OCI-LY7 (cell line): ENCODE results near the gene TMEM59L. TPM values are rescaled to one million over a fixed set of nuclear protein-coding genes. Genes with fewer than 3 reads are reported as not detected.

ENCODE experiments used
- BruUV-seq: library from RNA; stranded (reverse); fragments of 400-500 nt; replicated peaks from 2 replicates; lab custom pipeline; 2021; lab: Mats Ljungman, UMichigan
- CTCF ChIA-PET: fragments of 300-600 bp; sonication (Branson Sonifier 250); formaldehyde crosslinking; loops from one replicate; lab custom pipeline; 2022; ENCODE audit warnings: antibody characterized with exemption; ENCODE audit not compliant: unreplicated experiment; lab: Charles Lee
- POLR2A ChIA-PET: fragments of 300-600 bp; sonication (Branson Sonifier 250); formaldehyde crosslinking; loops from one replicate; lab custom pipeline; 2022; ENCODE audit warnings: antibody characterized with exemption; lab: Charles Lee
- DNase-seq: peaks from one replicate; pipeline ENCODE4 v3.0.0-alpha.2; 2015; ENCODE audit warnings: low spot score
- H2AFZ ChIP-seq: fragments of 200-600 bp; sonication (generic), shearing (Covaris generic); 2 replicates; pipeline ENCODE4 v1.6.1; 2014; ENCODE audit warnings: mild to moderate bottlenecking, antibody characterized with exemption, low read length, moderate library complexity
- H3K27ac ChIP-seq: fragments of 200-600 bp; sonication (generic); 2 replicates; pipeline ENCODE4 v1.5.1; 2014; ENCODE audit warnings: mixed run types, low read depth, mild to moderate bottlenecking, moderate library complexity, low read length, inconsistent platforms; ENCODE audit not compliant: poor library complexity, severe bottlenecking
- H3K36me3 ChIP-seq: fragments of 200-600 bp; sonication (generic); 2 replicates; pipeline ENCODE4 v1.6.1; 2014; ENCODE audit warnings: mild to moderate bottlenecking, antibody characterized with exemption, low read length, moderate library complexity, mixed read lengths; ENCODE audit not compliant: insufficient read depth
- H3K4me1 ChIP-seq: fragments of 200-600 bp; sonication (generic); 2 replicates; pipeline ENCODE4 v1.5.1; 2014; ENCODE audit warnings: mild to moderate bottlenecking, low read length; ENCODE audit not compliant: insufficient read depth, poor library complexity, severe bottlenecking
- H3K4me2 ChIP-seq: fragments of 200-600 bp; sonication (generic); 2 replicates; pipeline ENCODE4 v1.6.1; 2014; ENCODE audit warnings: mild to moderate bottlenecking, low read length
- H3K4me3 ChIP-seq: fragments of 200-600 bp; sonication (generic); 2 replicates; pipeline ENCODE4 v1.5.1; 2014; ENCODE audit warnings: mild to moderate bottlenecking, low read depth, low read length; ENCODE audit not compliant: poor library complexity, severe bottlenecking
- H3K79me2 ChIP-seq: fragments of 200-600 bp; sonication (generic); 2 replicates; pipeline ENCODE4 v1.6.1; 2016; ENCODE audit warnings: low read depth, mild to moderate bottlenecking, low read length, moderate library complexity, mixed read lengths; ENCODE audit not compliant: insufficient read depth
- H3K9me2 ChIP-seq: fragments of 200-600 bp; sonication (generic); 2 replicates; pipeline ENCODE4 v1.6.1; 2016; ENCODE audit warnings: mild to moderate bottlenecking, low read length, mixed read lengths; ENCODE audit not compliant: insufficient read depth
- H3K9me3 ChIP-seq: fragments of 200-600 bp; sonication (generic); 2 replicates; pipeline ENCODE4 v1.6.1; 2014; ENCODE audit warnings: mild to moderate bottlenecking, mixed run types, low read length, mixed read lengths
- H4K20me1 ChIP-seq: fragments of 200-600 bp; sonication (generic); 2 replicates; pipeline ENCODE4 v1.6.1; 2014; ENCODE audit warnings: mild to moderate bottlenecking, antibody characterized with exemption, low read length, moderate library complexity, mixed read lengths; ENCODE audit not compliant: insufficient read depth
- EZH2phosphoT487 ChIP-seq: fragments of 200-600 bp; sonication (generic); IDR thresholded peaks from 2 replicates; pipeline ENCODE4 v1.6.1; 2018; ENCODE audit warnings: low read depth, borderline replicate concordance, mild to moderate bottlenecking, mixed run types, antibody characterized with exemption, low read length, moderate library complexity, mixed read lengths
- intact Hi-C: fragments of 100-400 bp; cut with micrococcal nuclease; formaldehyde crosslinking; loops from one replicate; pipeline ENCODE4 v1.10.0; 2022; ENCODE audit not compliant: unreplicated experiment
- total RNA-seq, 2 experiments: library from RNA; depleted of rRNA in 1 of 2; stranded (reverse); fragments of >200 nt in 1 of 2; shearing (Covaris generic) in 1 of 2; gene quantifications; 2 replicates each; pipeline ENCODE4 v1.2.3, GENCODE V29; 2014 to 2022
- TF ChIP-seq, protein P1 (sequence below): fragments of 200-600 bp; sonication (generic); conservative IDR thresholded peaks from 2 replicates; pipeline ENCODE4 v1.5.1; 2014; ENCODE audit warnings: mild to moderate bottlenecking, antibody characterized with exemption, low read length, moderate library complexity, mixed read lengths

The TMEM59L gene
- total RNA-seq, 2 experiments from 2014 or later, result 0.84 to 1.0 TPM

DNA sequence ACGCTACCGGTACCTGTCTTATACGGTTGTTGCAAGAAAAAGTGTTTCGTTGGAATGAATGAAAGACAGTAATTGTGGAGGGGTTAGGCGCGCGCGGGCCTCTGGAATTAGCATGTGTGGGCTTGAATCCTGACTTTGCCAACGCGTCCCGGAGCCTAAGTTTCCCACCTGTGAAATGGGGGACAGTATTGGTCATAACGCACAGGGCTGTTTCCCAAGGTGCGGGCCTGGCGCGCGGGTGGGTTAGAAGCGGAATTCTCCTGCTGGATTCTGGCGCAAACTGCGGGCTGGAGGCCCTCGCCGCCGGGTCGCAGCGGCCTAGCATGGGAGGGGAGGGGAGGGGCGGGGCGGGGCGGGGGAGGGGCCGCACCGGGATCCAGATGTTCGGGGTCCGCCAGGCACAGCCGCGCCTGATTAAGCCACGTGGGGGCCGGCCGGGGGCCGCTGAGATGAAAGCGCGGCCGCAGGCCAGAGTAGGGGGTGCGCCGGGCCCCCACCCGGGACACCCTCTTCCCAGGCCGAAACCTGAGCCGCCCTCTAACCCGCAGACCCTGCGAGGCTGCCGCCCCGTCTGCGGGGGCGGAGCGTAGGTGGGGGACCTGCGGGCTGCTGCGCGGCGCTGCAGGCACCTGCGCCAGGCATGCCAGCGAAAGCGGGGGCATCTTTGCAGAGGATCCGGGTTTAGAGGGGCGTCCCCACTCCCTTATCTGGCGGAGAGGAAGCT lies 1.2 kb upstream of the TMEM59L start:
- Histone ChIP-seq H3K4me2 (peak overlapping the region; percentile 50), H3K27ac (no peak overlapping the region), H3K79me2 (no peaks in the 10 kb centered on the region), H3K9me3 (no peaks in the 10 kb centered on the region), H3K36me3 (no peaks in the 10 kb centered on the region), H3K4me3 (no peak overlapping the region), H2AFZ (no peak overlapping the region), H4K20me1 (no peaks in the 10 kb centered on the region), H3K4me1 (peaks cover 11% of the 10 kb centered on the region), H3K9me2 (no peaks in the 10 kb centered on the region)
- POLR2A ChIA-PET, result no interaction called here
- TF ChIP-seq EZH2phosphoT487, result peak; percentile 92; the same call in 1 of the 2 replicates
- TF ChIP-seq, protein P1, sequence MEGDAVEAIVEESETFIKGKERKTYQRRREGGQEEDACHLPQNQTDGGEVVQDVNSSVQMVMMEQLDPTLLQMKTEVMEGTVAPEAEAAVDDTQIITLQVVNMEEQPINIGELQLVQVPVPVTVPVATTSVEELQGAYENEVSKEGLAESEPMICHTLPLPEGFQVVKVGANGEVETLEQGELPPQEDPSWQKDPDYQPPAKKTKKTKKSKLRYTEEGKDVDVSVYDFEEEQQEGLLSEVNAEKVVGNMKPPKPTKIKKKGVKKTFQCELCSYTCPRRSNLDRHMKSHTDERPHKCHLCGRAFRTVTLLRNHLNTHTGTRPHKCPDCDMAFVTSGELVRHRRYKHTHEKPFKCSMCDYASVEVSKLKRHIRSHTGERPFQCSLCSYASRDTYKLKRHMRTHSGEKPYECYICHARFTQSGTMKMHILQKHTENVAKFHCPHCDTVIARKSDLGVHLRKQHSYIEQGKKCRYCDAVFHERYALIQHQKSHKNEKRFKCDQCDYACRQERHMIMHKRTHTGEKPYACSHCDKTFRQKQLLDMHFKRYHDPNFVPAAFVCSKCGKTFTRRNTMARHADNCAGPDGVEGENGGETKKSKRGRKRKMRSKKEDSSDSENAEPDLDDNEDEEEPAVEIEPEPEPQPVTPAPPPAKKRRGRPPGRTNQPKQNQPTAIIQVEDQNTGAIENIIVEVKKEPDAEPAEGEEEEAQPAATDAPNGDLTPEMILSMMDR, result no peak
- BruUV-seq, result no TSS peak
- CTCF ChIA-PET, result no interaction called here
- intact Hi-C loops, result no loop called here
- DNase-seq, result no peak

DNA sequence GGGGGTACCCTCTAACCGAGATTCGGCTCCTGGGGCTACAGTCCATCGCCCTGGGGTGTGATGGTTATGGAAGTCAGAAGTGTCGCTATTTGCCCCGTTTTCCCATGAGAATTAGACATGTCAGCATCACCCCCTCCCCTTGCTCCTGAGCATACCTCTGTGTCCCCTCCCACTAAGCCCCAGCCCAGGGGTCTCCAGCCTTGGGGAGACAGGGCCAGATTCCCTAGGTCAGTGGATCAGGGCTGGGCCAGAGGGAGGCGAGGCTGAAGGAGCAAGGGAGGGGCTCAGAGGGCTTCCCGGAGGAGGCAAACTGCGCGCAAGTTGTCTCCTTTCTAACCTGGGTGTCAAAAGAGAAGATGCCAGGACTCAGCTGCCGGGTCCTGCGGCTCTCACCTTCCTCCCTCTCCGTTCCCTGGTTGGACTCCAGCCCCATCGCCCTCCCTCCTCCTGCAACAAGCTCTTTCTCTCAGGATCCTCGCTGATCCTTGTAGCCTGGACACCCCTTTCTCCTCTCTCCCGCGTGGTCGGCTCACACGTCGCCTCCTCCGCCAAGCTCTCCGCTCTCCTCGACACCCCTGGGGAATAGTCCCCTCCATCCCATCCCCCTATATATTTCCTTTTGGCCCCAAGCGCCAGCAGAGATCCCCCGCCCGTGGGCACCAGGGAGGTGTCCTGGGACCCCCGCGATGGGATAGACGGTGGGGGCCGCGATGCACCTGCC lies 459 bp upstream of the TMEM59L start:
- no peak overlapping the region for H3K27ac ChIP-seq
- peak overlapping the region; percentile 50 for H3K4me2 ChIP-seq
- H3K9me3 ChIP-seq, result no peaks in the 10 kb centered on the region
- intact Hi-C loops, result no loop called here
- ChIA-PET CTCF (no interaction called here), POLR2A (interaction anchor here (0.7 kb wide), 1 partner anchor 49 kb away, joined by 3 read pairs; no protein-coding TSS in a partner anchor)
- H3K4me3 ChIP-seq, result peak overlapping the region; percentile 36
- H2AFZ ChIP-seq, result no peak overlapping the region
- peak; percentile 25 for TF ChIP-seq EZH2phosphoT487
- TF ChIP-seq, protein P1, result no peak
- no TSS peak for BruUV-seq
- DNase-seq, result no peak
- no peaks in the 10 kb centered on the region for H4K20me1 ChIP-seq
- H3K4me1 ChIP-seq, result peaks cover 11% of the 10 kb centered on the region
- no peaks in the 10 kb centered on the region for H3K79me2 ChIP-seq
- H3K9me2 ChIP-seq, result no peaks in the 10 kb centered on the region
- H3K36me3 ChIP-seq, result no peaks in the 10 kb centered on the region
